ENCODE results near the gene SUSD4.

Gene SUSD4

DNA sequence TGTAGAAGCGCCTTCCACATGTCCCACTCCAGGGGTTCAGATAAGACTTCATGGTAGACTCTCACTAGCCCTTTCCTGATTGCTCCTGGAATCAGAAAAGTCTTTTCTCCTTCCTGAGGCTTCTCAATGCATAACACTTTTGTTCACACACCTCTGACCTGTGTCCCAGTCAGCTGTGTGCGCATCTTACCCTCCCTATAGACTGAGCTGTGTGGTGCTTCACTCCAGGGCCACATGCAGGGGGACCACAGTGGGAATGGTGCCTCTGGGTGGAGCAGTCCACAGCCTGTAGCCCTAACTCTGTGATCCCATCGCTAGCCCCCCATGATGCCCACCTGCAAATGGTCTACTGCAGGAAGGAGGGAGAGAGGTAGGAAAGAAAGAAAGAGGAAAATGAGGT, 136.9 kb downstream of the SUSD4 start:
- no peak for DNase-seq

DNA sequence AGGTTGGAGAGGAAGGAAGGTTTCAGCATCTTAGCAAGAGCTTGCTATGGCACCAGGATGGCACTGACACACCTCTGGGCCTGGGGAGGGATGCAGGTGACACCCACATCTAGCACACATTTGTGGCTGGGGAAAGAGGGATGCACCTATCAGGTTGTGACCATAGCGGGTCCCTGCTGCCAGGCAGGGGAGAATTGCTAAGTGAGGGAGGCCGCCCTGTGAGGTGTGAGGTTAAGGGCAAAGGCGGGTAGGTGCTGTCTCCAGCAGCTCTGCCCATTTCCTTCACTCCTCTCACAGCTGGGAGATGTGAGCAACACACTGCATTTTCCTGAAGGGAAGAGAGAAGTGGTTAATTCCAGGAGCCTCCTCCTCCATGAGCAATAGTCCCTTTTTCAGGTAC, 137.7 kb downstream of the SUSD4 start:
- DNase-seq: no peak

DNA sequence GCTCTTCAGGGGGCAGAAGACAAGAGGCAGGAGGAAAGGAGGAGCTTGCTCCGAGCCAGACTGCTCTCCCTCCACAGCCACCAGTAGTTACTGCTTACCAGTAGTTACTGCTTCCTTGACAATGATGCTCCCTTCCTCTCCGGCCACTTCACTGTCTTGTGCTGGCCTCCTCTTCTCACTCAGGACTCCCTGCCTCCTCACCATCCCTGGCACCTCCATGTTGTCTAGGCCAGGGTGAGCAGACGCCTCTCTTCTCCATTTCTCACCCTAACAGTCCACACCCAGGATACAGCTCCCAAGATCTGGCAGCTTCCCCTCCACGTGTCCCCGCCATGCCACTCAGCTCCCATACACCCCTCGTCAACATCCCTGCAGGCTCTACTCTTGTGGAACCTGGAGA, 138.5 kb downstream of the SUSD4 start:
- DNase-seq: no peak

DNA sequence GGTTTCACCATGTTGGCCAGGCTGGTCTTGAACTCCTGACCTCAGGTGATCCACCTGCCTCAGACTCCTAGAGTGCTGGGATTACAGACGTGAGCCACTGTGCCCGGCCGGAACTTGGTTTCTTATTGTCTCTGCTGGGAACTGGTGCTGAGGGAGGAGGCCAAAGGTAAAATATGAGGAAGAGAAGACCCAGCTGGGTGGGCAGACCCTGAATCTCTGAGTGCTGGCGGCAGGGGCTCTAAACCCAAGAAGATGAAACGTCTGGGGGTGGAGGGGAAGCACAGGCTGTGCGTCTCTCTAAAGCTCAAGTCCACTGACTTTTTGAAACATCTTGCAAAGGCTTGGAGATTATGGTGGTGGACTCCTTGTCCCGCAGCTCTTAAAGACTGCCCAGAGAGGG, 138.9 kb downstream of the SUSD4 start:
- DNase-seq: no peak

DNA sequence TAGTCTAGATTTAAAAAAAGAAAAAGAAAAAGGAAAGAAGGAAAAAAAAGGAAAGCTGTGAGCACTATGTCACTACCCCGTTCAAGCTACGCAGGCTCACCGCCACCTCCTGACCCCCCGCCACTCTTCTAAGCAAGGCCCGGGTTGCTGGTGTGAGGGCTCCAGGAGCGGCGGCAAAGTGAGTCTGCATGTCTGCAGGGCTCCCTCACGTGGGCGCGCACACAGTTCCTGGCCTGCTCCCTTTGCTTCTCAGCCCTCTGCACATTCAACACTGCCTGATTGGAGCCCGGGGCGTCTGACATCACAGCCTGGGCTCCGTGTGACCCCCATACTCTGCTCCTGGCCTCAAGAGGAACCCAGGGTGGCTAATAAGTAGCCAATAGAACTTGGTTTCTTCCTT, 139.5 kb downstream of the SUSD4 start:
- no peak for DNase-seq

DNA sequence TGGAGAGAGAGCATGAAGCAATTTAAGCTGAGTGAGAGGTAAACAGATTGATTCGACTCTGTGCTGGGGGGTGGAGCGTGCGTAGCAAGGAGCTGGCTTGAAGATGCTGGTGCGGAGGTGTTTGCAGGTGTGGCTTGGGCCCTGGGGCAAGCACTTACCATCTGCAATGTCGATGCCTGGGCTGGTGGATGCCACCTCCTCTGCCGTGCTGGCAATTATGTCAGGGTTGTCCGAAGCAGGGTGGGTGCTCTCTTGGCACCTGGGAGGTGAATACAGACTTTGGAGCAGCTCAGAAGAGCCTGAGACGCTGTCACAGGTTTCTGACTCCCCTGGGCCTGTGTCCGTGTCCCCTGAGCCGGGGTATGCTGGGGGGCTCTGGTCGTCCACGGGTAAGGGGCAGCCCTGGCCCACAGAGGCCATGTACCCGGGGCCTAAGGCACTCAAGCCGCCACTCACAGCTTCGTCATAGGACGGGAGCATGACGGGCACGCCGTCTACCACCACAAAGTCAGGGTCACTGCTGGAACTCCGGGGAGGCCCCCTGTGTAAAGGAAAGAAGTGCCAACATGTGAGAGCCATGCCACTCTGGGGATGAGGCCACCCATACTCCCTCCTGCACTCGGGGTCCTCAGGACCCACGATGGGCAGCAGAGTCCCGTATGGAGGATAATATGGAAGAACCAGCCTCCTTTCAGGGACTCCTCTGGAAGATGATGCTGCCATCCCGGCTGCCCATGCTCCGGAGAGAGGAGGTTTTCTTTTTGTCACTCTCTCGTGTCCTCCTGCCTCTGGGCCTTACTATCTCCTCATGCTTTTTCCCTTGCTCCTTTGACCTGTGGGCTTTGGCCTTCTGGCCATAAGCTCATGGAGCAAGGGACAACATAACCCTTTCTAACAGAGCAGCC, 140.6 kb downstream of the SUSD4 start:
- DNase-seq: no peak

DNA sequence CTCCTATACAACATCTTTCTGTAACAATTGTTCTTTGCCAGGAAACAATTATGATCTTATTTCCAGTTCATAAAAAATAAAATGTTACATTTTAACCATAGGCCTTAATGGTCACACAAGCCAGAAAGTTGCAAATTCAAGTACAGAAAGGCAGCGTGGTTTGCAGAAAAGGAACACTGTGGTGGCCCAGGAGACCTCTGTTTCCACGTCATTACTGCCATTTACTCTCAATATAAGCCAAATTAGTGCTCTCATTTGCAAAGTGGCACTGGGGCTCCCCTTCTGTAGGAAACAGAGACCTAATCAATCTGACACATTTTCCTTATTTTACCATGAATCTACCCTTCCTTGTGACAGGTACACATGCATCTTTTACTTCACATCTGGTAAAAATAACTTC, 141.6 kb downstream of the SUSD4 start:
- DNase-seq: no peak

DNA sequence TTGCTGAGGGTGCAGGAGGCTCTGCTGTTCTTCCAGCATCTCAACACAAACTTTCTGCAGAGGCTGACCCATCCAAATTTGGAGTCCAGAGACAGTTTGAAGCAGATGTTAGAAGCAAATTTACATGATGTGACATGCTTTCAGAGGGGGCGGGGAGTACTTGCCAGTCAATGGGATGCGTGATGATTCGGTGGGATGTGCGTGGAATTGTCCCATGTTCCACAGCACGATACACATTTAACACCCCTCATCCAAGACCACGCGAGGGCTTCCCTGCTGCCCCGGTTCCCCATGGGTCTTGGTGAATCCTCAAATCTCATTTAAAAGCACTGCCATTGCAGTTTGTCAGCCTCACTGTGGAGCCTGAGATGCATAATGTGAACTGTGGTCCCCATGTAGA, 142.3 kb downstream of the SUSD4 start:
- no peak for DNase-seq

DNA sequence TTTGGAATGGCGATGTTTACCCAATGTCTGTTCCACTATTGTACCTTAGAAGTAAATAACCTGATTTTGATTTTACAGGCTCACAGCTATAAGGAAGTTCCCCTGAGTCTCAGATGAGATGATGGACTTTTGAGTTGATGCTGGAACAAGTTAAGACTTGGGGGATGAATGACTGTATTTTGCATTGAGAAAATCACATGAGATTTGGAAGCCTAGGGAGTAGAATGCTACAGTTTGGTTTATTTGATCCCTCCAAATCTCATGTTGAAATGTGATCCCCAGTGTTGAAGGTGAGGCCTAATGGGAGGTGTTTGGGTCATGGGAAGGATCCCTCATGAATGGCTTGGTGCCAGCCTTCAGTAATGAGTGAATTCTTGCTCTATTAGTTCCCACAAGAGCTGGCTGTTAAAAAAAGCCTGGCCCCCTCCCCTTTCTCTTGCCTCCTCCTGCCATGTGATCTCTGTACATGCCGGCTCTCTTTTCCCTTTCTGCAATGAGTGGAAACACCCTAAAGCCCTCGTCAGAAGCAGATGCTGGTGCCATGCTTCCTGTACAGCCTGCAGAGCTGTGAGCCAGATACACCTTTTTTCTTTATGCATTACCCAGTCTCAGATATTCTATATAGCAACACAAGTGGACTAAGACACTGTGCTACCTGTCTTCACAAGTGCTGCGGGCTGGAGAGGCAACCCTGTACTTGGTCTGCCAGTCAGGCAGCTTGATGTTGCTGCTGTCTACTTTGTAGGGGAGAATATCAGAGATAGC, 143.9 kb downstream of the SUSD4 start:
- no peak for DNase-seq

DNA sequence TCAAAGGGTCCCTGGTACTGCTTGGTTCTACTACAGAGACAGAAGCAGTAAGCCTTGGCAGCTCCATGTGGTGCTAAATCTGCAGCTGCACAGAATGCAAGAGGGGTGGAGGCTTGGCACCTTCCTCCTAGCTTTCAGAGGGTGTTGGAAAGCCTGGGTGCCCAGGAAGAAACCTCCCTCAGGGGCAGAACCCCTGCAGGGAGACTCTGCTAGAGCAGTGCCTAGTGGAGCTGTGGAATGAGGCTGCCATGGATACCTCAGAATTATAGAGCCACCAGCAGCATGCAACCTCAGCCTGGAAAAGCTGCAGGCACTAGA, 144.7 kb downstream of the SUSD4 start:
- DNase-seq: no peak

DNA sequence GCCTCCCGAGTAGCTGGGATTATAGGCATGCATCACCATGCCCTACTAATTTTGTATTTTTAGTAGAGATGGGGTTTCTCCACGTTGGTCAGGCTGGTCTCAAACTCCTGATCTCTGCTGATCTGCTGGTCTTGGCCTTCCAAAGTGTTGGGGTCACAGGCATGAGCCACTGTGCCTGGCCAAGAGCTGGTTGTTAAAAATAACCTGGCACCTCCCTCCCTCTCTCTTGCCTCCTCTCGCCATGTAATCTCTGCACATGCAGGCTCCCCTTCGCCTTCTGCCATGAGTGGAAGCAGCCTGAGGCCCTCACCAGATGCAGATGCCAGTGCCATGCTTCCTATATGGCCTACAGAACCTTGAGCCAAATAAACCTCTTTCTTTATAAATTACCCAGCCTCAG, 146.2 kb downstream of the SUSD4 start:
- no peak for DNase-seq

DNA sequence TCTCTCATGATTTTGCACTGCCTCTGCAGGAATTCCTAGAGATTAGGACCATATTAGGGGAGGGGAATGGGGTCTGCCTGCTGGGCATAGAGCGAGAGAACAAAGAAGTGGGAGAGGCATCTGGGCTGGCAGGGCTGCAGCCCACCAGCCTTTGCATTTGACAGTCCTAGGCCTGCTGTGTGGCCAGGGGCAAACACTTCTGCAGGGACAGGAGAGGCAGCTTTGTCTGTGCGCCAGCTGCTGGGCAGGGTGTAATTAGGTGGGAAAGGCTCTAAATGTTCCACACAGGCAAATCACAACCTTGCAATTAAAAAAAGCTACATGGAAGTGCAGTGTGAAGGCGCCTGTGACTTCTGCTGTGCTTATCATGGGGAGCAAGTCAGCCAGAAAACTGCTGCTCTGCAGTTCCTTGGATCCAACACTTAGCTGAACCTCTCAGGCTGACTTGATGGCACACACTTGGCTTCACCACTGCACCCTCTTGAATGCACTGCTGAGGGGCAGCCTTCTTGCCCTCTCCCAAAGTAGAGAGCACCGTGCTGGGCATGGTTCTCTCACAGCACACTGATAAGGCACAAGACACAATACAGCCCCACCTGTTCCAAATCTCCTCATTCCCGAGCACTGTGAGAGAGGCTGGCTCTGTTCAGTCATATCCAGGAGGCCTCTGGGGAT, 147.3 kb downstream of the SUSD4 start:
- no peak for DNase-seq

DNA sequence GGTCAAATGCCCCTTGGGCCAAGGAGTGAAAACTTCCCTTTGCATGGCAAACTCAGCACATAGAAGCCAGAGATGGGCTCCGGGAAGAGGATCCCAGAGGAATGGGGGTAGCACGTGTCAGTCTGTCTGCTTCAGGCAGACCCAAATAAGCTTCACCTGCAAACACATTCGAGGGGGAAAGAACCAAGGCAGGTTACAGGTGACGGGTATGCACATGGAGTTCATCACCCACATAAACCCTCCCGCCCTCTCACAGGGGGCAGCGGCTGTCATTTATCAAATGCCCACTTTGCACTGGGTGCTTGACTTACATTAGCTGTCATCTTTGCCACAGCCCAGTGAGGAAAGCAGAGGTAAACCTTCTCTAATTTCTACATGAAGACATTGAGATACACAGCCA, 147.9 kb downstream of the SUSD4 start:
- DNase-seq: no peak

DNA sequence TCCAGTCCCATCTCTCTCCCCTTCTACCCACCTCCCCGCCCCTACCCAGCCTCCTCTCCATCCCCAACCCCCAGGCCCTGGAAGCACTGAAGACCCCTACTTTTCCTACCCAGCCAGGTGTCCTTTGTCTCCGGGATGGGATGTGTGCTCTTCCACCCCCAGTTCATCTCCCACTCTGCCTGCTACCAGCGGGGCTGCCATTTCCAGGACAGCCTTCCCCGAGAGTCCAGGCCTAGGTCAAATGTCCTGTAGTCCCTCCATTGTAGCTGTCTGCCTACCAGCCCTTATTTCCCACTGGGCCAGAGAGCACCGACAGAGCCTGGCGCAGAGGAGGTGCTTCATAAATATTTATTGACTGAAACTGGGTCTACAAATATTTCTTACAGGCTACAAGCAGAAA, 148.9 kb downstream of the SUSD4 start:
- no peak for DNase-seq

DNA sequence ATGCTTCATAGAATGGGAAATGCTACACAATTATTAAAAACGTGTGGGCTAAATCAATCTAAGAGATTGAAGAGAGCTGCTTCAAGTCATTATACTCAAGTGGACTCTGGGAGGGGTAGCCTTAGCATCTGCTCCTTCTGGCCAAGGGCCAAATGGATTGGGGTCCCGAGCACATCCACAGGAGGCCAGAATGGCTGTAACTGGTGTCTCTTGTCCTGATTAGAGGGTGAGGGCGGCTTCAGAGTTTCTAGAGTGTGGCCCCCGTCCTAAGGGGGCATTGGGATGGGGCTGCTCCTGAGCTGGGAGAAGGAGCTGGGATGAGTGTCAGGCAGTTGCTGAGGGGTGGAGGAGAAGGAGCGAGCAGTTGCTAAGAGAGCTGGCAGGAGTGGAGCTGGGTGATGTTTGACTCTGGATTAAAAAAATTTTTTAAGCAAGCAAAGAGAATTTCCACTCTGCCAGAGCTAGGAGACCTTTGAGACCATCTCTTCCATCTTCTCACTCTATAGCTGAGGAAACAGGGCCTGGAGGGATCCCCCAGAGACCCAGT, 149.6 kb downstream of the SUSD4 start:
- no peak for DNase-seq

DNA sequence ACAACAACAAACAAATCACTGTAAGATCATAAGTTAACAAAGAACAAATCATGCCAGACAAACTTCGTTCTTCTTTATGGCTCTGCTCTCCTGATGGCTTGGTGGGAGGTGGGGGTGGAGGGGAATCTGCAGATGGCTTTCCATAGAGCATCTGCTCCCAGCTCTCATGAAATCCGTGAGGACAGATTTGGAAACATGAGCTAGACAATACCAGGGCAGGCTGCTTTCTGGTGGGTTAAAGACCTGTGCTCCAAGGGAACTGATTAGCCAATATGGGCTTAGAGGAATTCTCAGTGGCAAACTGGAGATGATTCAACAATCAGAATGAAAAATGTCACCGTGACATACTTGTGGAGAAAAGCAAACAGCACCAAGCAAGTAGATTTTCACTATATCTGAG, 151.5 kb downstream of the SUSD4 start:
- no peak for DNase-seq

DNA sequence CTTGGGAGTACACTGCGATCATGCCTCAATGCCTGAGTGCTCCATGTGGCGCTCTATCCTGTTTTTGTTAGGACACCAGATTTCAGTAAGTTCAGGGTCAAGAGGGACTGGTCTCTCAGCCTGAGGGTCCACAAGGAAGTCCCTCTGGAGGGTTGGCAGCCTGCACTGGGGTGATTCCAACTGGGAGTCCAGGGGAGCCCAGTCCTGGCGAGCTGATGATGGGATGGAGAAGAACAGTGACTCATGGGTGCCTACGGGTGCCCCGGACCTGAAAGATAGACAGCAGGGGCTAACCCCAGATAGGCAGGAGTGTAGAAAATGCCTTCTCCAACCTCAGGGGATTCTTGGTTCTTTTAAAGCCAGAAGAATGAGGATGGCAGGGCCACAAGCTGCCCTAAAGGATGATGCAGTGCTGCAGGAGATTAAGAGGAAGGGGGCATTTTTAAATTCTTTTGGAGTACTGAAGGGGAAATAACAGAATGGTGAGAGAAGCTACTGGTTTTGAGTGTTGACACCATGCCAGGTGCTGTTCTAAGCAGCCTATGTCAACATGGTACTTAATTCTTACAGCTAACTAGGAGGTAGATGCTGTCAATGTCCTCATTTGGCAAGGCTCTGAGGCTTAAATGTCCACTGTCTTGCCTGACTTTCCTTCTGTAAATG, 152.5 kb downstream of the SUSD4 start:
- DNase-seq: no peak

DNA sequence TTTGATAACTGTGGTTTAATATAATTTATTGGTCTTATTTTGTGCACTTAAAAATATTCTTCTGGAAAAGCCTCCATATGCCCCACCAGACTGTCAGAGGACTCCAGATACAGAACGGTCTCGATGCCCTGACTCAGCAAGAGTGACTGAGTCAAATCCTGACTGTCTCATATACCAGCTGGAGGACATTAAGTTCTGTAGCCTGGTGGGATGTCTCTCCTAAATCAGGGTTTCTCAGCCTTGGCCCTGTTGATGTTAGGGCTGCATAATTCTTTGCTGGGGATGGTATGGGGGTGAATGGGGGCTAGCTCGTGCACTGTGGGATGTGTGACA, 153.2 kb downstream of the SUSD4 start:
- DNase-seq: no peak

DNA sequence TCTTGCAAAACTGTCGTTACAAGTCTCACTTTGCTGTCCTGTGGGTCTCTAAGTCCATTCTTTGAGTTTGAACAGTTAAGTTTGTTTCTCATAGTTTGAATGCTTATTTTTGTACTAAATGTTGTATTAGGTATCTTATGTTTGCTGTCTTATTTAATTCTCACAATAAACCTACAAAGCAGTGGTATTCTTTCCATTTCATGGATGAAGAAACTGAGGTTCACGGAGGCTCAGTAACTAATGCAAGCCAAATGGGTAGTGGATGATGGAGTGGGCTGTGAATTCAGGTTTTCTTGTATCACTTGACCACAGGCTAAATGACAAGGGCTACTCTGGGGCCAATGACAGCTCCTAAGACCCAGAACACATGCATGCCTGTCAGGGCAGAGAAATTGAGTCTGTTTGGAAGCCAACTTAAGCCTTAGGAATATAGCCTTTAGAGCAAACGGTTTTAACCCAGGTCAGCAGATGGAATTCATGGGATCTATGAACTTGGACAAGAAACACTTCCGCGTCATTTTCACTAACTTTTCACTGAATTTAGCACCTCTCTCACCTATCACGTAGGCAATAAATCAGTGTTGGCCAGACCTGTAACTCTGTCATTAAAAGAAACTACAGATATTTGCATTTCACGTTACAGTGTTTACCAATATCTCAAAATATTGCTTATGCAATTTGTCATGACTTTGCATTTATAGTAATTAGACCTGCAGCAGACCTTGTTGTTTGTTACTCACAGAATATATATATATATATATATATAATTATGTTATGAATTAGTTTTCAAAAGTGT, 153.8 kb downstream of the SUSD4 start:
- DNase-seq: no peak

DNA sequence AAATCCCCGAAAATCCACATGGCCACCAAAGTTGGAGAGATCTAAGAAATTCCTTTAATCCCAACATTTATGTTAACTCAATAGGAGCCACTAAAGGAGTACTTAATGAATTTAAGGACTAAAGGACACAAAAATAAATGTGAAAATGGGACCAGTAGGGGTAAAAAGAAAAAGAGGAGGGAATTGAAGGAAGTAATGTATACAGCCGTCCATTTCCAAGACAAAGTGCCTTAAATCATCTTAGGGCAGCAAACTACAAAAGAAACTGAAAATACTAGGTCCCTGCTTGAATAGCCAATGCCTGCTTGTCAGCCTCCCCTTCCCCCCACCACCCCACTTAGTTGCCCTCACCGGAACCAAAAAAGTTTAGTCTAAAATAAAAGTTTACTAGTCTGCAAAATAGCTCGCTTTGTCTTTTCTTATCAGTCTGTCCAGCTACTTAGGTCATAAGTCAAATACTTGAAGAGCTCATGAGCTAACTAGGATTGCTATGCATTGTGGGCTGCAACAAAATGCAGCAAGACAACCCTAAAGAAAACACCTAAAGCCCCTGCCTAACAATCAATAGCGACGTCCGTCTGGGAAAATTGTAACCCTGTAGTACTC, 154.6 kb downstream of the SUSD4 start:
- DNase-seq: no peak

DNA sequence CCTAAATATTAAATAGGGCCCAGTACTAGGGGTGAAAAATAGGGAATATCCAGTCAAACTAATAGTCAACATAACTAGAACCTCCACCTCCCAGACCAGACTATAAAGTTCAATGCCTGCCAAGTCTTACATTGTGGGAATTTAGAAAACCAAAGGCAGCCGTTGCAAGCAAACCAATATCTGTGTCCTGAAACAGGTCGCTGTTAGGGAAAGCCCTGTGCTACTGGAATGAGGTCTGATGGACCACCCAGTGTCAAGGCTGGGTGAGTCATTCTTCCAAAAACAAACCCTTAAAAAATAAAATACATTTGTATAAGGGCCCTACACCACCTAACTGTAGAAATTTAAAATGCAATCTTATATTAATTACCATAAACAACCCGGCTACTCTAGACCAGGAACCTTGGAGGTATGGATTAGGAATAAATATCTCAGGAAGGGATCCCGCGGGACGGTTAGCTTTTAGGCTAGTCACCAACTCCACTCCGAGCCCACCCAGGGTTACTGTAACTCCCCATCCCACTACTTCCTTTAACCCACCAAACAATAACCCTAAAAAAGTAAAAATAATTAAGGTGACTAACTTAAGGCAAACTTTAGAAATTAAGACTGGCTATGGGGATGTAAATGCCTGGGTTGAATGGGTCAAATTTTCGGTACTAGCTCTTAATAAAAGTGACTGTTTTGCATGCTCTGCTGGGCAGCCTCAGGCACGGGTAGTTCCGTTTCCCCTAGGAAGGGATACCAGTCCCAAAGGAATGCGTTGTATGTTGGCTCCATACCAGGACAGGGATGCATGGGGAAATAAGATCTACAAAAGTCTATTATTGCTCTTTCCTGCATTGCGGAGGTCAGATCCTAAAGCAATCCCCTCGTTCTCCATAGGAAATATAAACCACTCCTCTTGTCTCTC, 155.6 kb downstream of the SUSD4 start:
- DNase-seq: no peak
